HepG2 (cell line): ENCODE results near the gene NDUFAF8. TPM values are rescaled to one million over a fixed set of nuclear protein-coding genes. Genes with fewer than 3 reads are reported as not detected.

Source experiments
- FOXK1 ChIP-seq: sonication (generic); formaldehyde crosslinking; IDR thresholded peaks from 2 replicates; pipeline ENCODE4 v1.4.0; 2020; ENCODE audit warnings: low read depth, missing genetic modification reagents, borderline replicate concordance
- HDAC2 ChIP-seq: sonication (generic); formaldehyde crosslinking; IDR thresholded peaks from 2 replicates; pipeline ENCODE4 v1.4.0; 2020; ENCODE audit warnings: missing genetic modification reagents
- KLF9 ChIP-seq: IDR thresholded peaks from 2 replicates; pipeline ENCODE4 v1.6.1; 2016; ENCODE audit warnings: low read depth
- NFATC3 ChIP-seq: sonication (generic); formaldehyde crosslinking; IDR thresholded peaks from 2 replicates; pipeline ENCODE4 v1.5.1; 2020; ENCODE audit warnings: mild to moderate bottlenecking, missing genetic modification reagents
- NFRKB ChIP-seq: fragments of 450-650 bp; IDR thresholded peaks from 2 replicates; pipeline ENCODE4 v1.6.1; 2017
- PAF1 ChIP-seq: IDR thresholded peaks from 2 replicates; pipeline ENCODE4 v1.6.1; 2016; ENCODE audit warnings: missing genetic modification reagents, missing compliant biosample characterization
- TEAD2 ChIP-seq: sonication (generic); formaldehyde crosslinking; IDR thresholded peaks from 2 replicates; pipeline ENCODE4 v1.9.0; 2021; ENCODE audit warnings: missing genetic modification reagents
- ZFP36L1 ChIP-seq: sonication (generic); formaldehyde crosslinking; IDR thresholded peaks from 2 replicates; pipeline ENCODE4 v1.8.0; 2022; ENCODE audit warnings: mild to moderate bottlenecking, missing genetic modification reagents, moderate library complexity
- ZNF724P ChIP-seq: sonication (generic); formaldehyde crosslinking; IDR thresholded peaks from 2 replicates; pipeline ENCODE4 v1.8.0; 2022; ENCODE audit warnings: missing genetic modification reagents, borderline replicate concordance
- polyA plus RNA-seq, 8 experiments: library from polyadenylated mRNA; depleted of rRNA in 3 of 8; stranded (reverse) in 7 of 8; unstranded in 1 of 8; fragments of >200 nt; fragmentation: Illumina TruSeq in 4 of 8; extraction: Trizol in 4 of 8; gene quantifications; 2 replicates each; pipeline versions ENCODE4 v1.2.1 to v1.2.3, GENCODE V29; 2011 to 2016; ENCODE audit warnings: low read depth in 4 of 8, missing spikeins in 1 of 8, mixed read lengths in 1 of 8; ENCODE audit not compliant: insufficient read depth in 1 of 8
- total RNA-seq, 5 experiments: library from RNA; depleted of rRNA; stranded (reverse); fragments of >200 nt; fragmentation: Illumina TruSeq; extraction: Trizol; gene quantifications; 2 replicates each; pipeline ENCODE4 v1.2.3, GENCODE V29; 2016; ENCODE audit warnings: low read depth in 1 of 5
- TF ChIP-seq, protein P1 (sequence below): sonication (generic); formaldehyde crosslinking; IDR thresholded peaks from 2 replicates; pipeline ENCODE4 v1.5.0; 2020; ENCODE audit warnings: missing genetic modification reagents, mild to moderate bottlenecking, borderline replicate concordance
- TF ChIP-seq, protein P2 (sequence below), 2 experiments: sonication (generic) in 1 of 2; formaldehyde crosslinking in 1 of 2; IDR thresholded peaks; 2 replicates each; pipeline versions ENCODE4 v1.5.1 to v1.6.1; 2011 to 2020; ENCODE audit warnings: borderline replicate concordance in 1 of 2, low read depth in 1 of 2, low read length in 1 of 2, mild to moderate bottlenecking in 1 of 2, missing genetic modification reagents in 1 of 2, moderate library complexity in 1 of 2
- TF ChIP-seq, protein P3 (sequence below): sonication (generic); formaldehyde crosslinking; IDR thresholded peaks from 2 replicates; pipeline ENCODE4 v1.5.0; 2020; ENCODE audit warnings: mild to moderate bottlenecking, missing genetic modification reagents, moderate library complexity
- TF ChIP-seq, protein P4 (sequence below): sonication (generic); formaldehyde crosslinking; IDR thresholded peaks from 2 replicates; pipeline ENCODE4 v1.4.0; 2020; ENCODE audit warnings: missing genetic modification reagents
- TF ChIP-seq, protein P5 (sequence below): IDR thresholded peaks from 2 replicates; pipeline ENCODE4 v1.6.1; 2018; ENCODE audit warnings: missing genetic modification reagents, mild to moderate bottlenecking, missing compliant biosample characterization
- TF ChIP-seq, protein P6 (sequence below): sonication (generic); formaldehyde crosslinking; conservative IDR thresholded peaks from 2 replicates; pipeline ENCODE4 v1.8.0; 2022; ENCODE audit warnings: missing genetic modification reagents

The NDUFAF8 gene
- total and polyA plus RNA-seq, 2 of the 13 experiments (the other 11 are each of a cell fraction or from before 2014, with no cell fraction given) = 75.6 to 233 TPM

DNA sequence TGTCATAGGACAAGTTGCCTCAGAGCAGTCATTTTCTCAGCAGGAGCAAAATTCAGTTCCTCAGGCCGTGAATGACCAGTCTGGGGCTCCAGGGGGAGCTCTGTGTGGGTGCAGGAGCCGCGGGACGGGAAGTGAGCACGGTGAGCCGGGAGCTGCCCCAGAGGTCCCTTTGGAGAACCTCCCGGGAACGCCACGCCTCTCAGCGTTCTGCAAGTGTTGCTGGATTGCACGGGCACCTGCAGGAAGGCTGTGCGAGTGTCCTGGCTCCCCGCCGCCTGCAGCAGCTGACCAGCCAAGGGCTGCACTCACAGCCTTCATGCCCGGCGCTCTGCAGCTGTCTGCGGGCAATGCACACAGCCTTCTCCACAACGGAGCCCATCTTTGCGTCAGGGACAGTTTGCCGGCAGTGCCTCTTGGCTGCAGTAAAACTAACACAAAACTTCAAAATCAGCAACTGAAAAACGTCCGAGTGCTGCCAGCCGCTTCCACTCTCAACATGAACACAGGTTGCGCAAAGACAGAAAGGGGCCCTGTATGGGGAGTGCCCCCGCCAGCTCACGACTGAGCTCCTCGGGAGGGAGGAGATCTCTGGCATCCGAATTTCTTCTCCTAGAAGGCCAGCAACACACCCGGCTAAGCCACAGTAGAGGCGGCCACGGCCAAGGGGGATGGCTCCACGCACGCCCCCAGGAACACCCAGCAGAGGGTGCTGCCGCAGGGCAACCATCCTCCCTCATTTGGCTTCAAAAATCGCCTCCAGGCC is 16.0 kb downstream of the NDUFAF8 start (continued):
- TF ChIP-seq, protein P1, sequence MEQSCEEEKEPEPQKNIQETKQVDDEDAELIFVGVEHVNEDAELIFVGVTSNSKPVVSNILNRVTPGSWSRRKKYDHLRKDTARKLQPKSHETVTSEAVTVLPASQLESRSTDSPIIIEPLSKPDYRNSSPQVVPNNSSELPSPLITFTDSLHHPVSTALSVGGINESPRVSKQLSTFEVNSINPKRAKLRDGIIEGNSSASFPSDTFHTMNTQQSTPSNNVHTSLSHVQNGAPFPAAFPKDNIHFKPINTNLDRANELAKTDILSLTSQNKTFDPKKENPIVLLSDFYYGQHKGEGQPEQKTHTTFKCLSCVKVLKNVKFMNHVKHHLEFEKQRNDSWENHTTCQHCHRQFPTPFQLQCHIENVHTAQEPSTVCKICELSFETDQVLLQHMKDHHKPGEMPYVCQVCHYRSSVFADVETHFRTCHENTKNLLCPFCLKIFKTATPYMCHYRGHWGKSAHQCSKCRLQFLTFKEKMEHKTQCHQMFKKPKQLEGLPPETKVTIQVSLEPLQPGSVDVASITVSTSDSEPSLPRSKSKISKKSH (CRISPR knock-in tag) = 0 out of 2 replicates have a peak, but pooled peaks have one; percentile 21
- TF ChIP-seq HDAC2 (CRISPR knock-in tag) (no peak), FOXK1 (CRISPR knock-in tag) (no peak), KLF9 (CRISPR knock-in tag) (no peak), NFRKB (no peak), ZFP36L1 (no peak), NFATC3 (no peak), PAF1 (CRISPR knock-in tag) (no peak), TEAD2 (CRISPR knock-in tag) (no peak), ZNF724P (CRISPR knock-in tag) (no peak)
- TF ChIP-seq, protein P2, sequence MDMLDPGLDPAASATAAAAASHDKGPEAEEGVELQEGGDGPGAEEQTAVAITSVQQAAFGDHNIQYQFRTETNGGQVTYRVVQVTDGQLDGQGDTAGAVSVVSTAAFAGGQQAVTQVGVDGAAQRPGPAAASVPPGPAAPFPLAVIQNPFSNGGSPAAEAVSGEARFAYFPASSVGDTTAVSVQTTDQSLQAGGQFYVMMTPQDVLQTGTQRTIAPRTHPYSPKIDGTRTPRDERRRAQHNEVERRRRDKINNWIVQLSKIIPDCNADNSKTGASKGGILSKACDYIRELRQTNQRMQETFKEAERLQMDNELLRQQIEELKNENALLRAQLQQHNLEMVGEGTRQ (IDR thresholded peaks at IDR 0.05; ENCODE audit: low read depth, low read length) = 0 out of 2 replicates have a peak, but pooled peaks have one; percentile 11
- TF ChIP-seq, protein P2 (CRISPR knock-in tag; IDR thresholded peaks at IDR 0.05; ENCODE audit: borderline replicate concordance) = no peak
- TF ChIP-seq, protein P3, sequence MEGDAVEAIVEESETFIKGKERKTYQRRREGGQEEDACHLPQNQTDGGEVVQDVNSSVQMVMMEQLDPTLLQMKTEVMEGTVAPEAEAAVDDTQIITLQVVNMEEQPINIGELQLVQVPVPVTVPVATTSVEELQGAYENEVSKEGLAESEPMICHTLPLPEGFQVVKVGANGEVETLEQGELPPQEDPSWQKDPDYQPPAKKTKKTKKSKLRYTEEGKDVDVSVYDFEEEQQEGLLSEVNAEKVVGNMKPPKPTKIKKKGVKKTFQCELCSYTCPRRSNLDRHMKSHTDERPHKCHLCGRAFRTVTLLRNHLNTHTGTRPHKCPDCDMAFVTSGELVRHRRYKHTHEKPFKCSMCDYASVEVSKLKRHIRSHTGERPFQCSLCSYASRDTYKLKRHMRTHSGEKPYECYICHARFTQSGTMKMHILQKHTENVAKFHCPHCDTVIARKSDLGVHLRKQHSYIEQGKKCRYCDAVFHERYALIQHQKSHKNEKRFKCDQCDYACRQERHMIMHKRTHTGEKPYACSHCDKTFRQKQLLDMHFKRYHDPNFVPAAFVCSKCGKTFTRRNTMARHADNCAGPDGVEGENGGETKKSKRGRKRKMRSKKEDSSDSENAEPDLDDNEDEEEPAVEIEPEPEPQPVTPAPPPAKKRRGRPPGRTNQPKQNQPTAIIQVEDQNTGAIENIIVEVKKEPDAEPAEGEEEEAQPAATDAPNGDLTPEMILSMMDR (CRISPR knock-in tag) = peak; percentile 46
- TF ChIP-seq, protein P4, sequence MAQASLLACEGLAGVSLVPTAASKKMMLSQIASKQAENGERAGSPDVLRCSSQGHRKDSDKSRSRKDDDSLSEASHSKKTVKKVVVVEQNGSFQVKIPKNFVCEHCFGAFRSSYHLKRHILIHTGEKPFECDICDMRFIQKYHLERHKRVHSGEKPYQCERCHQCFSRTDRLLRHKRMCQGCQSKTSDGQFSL = no peak
- TF ChIP-seq, protein P5, sequence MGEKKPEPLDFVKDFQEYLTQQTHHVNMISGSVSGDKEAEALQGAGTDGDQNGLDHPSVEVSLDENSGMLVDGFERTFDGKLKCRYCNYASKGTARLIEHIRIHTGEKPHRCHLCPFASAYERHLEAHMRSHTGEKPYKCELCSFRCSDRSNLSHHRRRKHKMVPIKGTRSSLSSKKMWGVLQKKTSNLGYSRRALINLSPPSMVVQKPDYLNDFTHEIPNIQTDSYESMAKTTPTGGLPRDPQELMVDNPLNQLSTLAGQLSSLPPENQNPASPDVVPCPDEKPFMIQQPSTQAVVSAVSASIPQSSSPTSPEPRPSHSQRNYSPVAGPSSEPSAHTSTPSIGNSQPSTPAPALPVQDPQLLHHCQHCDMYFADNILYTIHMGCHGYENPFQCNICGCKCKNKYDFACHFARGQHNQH = no peak
- TF ChIP-seq, protein P6, sequence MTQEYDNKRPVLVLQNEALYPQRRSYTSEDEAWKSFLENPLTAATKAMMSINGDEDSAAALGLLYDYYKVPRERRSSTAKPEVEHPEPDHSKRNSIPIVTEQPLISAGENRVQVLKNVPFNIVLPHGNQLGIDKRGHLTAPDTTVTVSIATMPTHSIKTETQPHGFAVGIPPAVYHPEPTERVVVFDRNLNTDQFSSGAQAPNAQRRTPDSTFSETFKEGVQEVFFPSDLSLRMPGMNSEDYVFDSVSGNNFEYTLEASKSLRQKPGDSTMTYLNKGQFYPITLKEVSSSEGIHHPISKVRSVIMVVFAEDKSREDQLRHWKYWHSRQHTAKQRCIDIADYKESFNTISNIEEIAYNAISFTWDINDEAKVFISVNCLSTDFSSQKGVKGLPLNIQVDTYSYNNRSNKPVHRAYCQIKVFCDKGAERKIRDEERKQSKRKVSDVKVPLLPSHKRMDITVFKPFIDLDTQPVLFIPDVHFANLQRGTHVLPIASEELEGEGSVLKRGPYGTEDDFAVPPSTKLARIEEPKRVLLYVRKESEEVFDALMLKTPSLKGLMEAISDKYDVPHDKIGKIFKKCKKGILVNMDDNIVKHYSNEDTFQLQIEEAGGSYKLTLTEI (CRISPR knock-in tag) = no peak
